ENCODE results near the gene HELZ.

- TF ChIP-seq CTCF (IDR thresholded peaks at IDR 0.05; ENCODE audit: poor library complexity): no peak
- TF ChIP-seq EZH2 (IDR thresholded peaks at IDR 0.05; ENCODE audit: borderline replicate concordance): no peak
Measured at GRCh38 chr17:67074781-67075180, 170.2 kb downstream of the HELZ start.
